Thyroid gland (tissue), 4 donors: ENCODE data around the gene PTRHD1. TPM values are rescaled to one million over a fixed set of nuclear protein-coding genes. Genes with fewer than 3 reads are reported as not detected.
"Not testable (repeated sequence)": the region's sequence is repeated elsewhere in the genome, so short reads cannot be mapped to it uniquely, and the experiment has no call there.

Source experiments
- DNase-seq, 2 donors: peaks; one replicate each; pipeline ENCODE4 v3.0.0-alpha.2; 2019
- H3K27ac ChIP-seq, 3 donors: fragments of 200-600 bp; sonication (generic); 1 replicate in 2 of 3; 2 replicates in 1 of 3; pipeline ENCODE4 v1.5.1; 2016 to 2019; ENCODE audit warnings: mild to moderate bottlenecking in 1 of 3, moderate library complexity in 1 of 3
- H3K27me3 ChIP-seq: fragments of 200-600 bp; sonication (generic); one replicate; pipeline ENCODE4 v1.5.1; 2019
- H3K36me3 ChIP-seq, 2 donors: fragments of 200-600 bp; sonication (generic); one replicate each; pipeline ENCODE4 v1.5.1; 2016 to 2019
- H3K4me1 ChIP-seq, 2 donors: fragments of 200-600 bp; sonication (generic); one replicate each; pipeline ENCODE4 v1.5.1; 2017 to 2019
- H3K4me3 ChIP-seq, 3 donors: fragments of 200-600 bp; sonication (generic); replicated peaks in 1 of 3; 1 replicate in 2 of 3; 2 replicates in 1 of 3; pipeline ENCODE4 v1.5.1; 2016; ENCODE audit warnings: mild to moderate bottlenecking in 1 of 3
- H3K9me3 ChIP-seq: fragments of 200-600 bp; sonication (generic); one replicate; pipeline ENCODE4 v1.5.1; 2017
- CTCF ChIP-seq, 6 experiments: fragments of 200-600 bp in 3 of 6; fragments of 450-650 bp in 3 of 6; sonication (generic) in 3 of 6; IDR thresholded peaks; one replicate each; pipeline ENCODE4 v1.5.1; 2016 to 2019; ENCODE audit warnings: antibody characterized with exemption in 6 of 6, mild to moderate bottlenecking in 2 of 6, inconsistent platforms in 1 of 6, moderate library complexity in 1 of 6
- POLR2A ChIP-seq, 2 donors: fragments of 450-650 bp; IDR thresholded peaks; one replicate each; pipeline ENCODE4 v1.6.1; 2017; ENCODE audit warnings: antibody characterized with exemption in 2 of 2, mild to moderate bottlenecking in 2 of 2, moderate library complexity in 1 of 2
- WGBS, 2 donors: methylation state at CpG; one replicate each; pipeline ENCODE4 v1.1.5; 2017; 5-methylcytosine and 5-hydroxymethylcytosine counted together
- intact Hi-C: fragments of 100-400 bp; cut with DNase I; formaldehyde crosslinking; loops from one replicate; pipeline ENCODE4 v1.15.1; 2023
- total RNA-seq, 4 donors: library from RNA; depleted of rRNA; stranded (reverse); fragments of >200 nt; gene quantifications; one replicate each; pipeline ENCODE4 v1.2.3, GENCODE V29; 2016

PTRHD1 gene
- total RNA-seq, 4 donors from 2014 or later: 12.6 to 68.8 (median 31.6) TPM

- TF ChIP-seq CTCF (IDR thresholded peaks at IDR 0.05) (no peak), POLR2A (IDR thresholded peaks at IDR 0.05) (no peak)
- 92 to 98% methylated on average over 6 of the region's 8 CpGs for WGBS, 2 donors
- no peak overlapping the region for H3K4me3 ChIP-seq
- DNase-seq: no peak
- no peak overlapping the region for H3K27ac ChIP-seq
- H3K4me1 ChIP-seq: no peaks in the 10 kb centered on the region
- no peaks in the 10 kb centered on the region for H3K9me3 ChIP-seq
- no peaks in the 10 kb centered on the region for H3K27me3 ChIP-seq
- no peaks in the 10 kb centered on the region for H3K36me3 ChIP-seq
- intact Hi-C loops: no loop called here
Observed at GRCh38 chr2:24836206-24836605, 43.0 kb upstream of the PTRHD1 start.

- H3K27ac ChIP-seq, H3K4me3 ChIP-seq, H3K36me3 ChIP-seq, intact Hi-C loops, H3K4me1 ChIP-seq, H3K27me3 ChIP-seq, H3K9me3 ChIP-seq, DNase-seq: not testable (repeated sequence)
- WGBS, 2 donors: 95% methylated on average over 8 of the region's 8 CpGs
Observed at GRCh38 chr2:24835411-24835810, 42.2 kb upstream of the PTRHD1 start.

- intact Hi-C loops: no loop called here
- Histone ChIP-seq H3K4me1 (no peaks in the 10 kb centered on the region), H3K27ac (no peak overlapping the region), H3K9me3 (no peaks in the 10 kb centered on the region), H3K36me3 (no peaks in the 10 kb centered on the region), H3K4me3 (no peak overlapping the region), H3K27me3 (no peaks in the 10 kb centered on the region)
- DNase-seq: no peak
- TF ChIP-seq POLR2A (IDR thresholded peaks at IDR 0.05) (no peak), CTCF (IDR thresholded peaks at IDR 0.05) (no peak)
- 96% methylated on average over 15 to 19 of the region's 20 CpGs for WGBS, 2 donors
Observed at GRCh38 chr2:24834733-24835395, 41.7 kb upstream of the PTRHD1 start.

- H3K9me3 ChIP-seq: no peaks in the 10 kb centered on the region
- no peak overlapping the region for H3K4me3 ChIP-seq
- no peak overlapping the region for H3K27ac ChIP-seq
- TF ChIP-seq CTCF (IDR thresholded peaks at IDR 0.05): no peak
- no peak for TF ChIP-seq POLR2A (IDR thresholded peaks at IDR 0.05)
- intact Hi-C loops: no loop called here
- DNase-seq: no peak
- no peaks in the 10 kb centered on the region for H3K4me1 ChIP-seq
- H3K36me3 ChIP-seq: no peaks in the 10 kb centered on the region
- no peaks in the 10 kb centered on the region for H3K27me3 ChIP-seq
- WGBS, 2 donors: 92 to 93% methylated on average over 12 to 25 of the region's 32 CpGs
Observed at GRCh38 chr2:24833821-24834732, 40.9 kb upstream of the PTRHD1 start.

GRCh38 chr2:24832931-24833701, 39.9 kb upstream of the PTRHD1 start:
- intact Hi-C loops: no loop called here
- TF ChIP-seq CTCF (IDR thresholded peaks at IDR 0.05) (no peak), POLR2A (IDR thresholded peaks at IDR 0.05) (no peak)

More at GRCh38 chr2:24832931-24833701, 39.9 kb upstream of the PTRHD1 start:
- H3K27ac ChIP-seq: no peak overlapping the region
- H3K9me3 ChIP-seq: no peaks in the 10 kb centered on the region
- no peak overlapping the region for H3K4me3 ChIP-seq
- no peak for DNase-seq
- H3K4me1 ChIP-seq: no peaks in the 10 kb centered on the region
- no peaks in the 10 kb centered on the region for H3K27me3 ChIP-seq
- WGBS, 2 donors: 93 to 96% methylated on average over 20 to 22 of the region's 22 CpGs
- no peaks in the 10 kb centered on the region for H3K36me3 ChIP-seq
